Gastrocnemius medialis (tissue), 4 donors: ENCODE results near the gene CCDC92. TPM values are rescaled to one million over a fixed set of nuclear protein-coding genes. Genes with fewer than 3 reads are reported as not detected.

Experiments used
- ATAC-seq, 2 donors: fragments of 150-250 bp; one replicate each; pipeline ENCODE4 v1.9.1; 2016
- DNase-seq, 2 donors: peaks; one replicate each; pipeline ENCODE4 v3.0.0-alpha.2; 2019
- H3K27ac ChIP-seq, 4 donors: fragments of 200-600 bp; sonication (generic); 1 replicate in 1 of 4; 2 replicates in 3 of 4; pipeline ENCODE4 v1.5.1; 2016 to 2018; ENCODE audit warnings: mild to moderate bottlenecking in 2 of 4, moderate library complexity in 1 of 4
- H3K27me3 ChIP-seq, 3 donors: fragments of 200-600 bp; sonication (generic) in 2 of 3; 1 replicate in 1 of 3; 2 replicates in 2 of 3; pipeline versions ENCODE4 v1.5.1 to v1.6.0; 2016 to 2019; ENCODE audit warnings: mild to moderate bottlenecking in 1 of 3, moderate library complexity in 1 of 3
- H3K36me3 ChIP-seq, 2 donors: fragments of 200-600 bp; sonication (generic) in 1 of 2; one replicate each; pipeline ENCODE4 v1.5.1; 2017 to 2018
- H3K4me1 ChIP-seq, 2 donors: fragments of 200-600 bp; sonication (generic) in 1 of 2; one replicate each; pipeline ENCODE4 v1.5.1; 2016 to 2017; ENCODE audit warnings: mild to moderate bottlenecking in 2 of 2
- H3K4me3 ChIP-seq, 4 donors: fragments of 200-600 bp; sonication (generic) in 3 of 4; 1 replicate in 1 of 4; 2 replicates in 3 of 4; pipeline ENCODE4 v1.5.1; 2016 to 2019; ENCODE audit warnings: mild to moderate bottlenecking in 2 of 4
- H3K9me3 ChIP-seq, 3 donors: fragments of 200-600 bp; sonication (generic) in 2 of 3; 1 replicate in 1 of 3; 2 replicates in 2 of 3; pipeline ENCODE4 v1.5.1; 2016 to 2019
- POLR2A ChIP-seq, 2 donors: fragments of 450-650 bp; IDR thresholded peaks; one replicate each; pipeline ENCODE4 v1.6.1; 2017; ENCODE audit warnings: antibody characterized with exemption in 2 of 2, mild to moderate bottlenecking in 2 of 2, moderate library complexity in 2 of 2
- in situ Hi-C, 4 donors: fragments of 200-750 bp; cut with MboI; loops; one replicate each; pipeline versions ENCODE4 v1.15.0 to v1.8.0; 2017; ENCODE audit warnings: low sequenced_read_pairs in 4 of 4
- intact Hi-C: fragments of 100-400 bp; cut with DNase I; formaldehyde crosslinking; loops from one replicate; pipeline ENCODE4 v1.15.1; 2023; ENCODE audit warnings: low total_unique reads
- total RNA-seq, 4 donors: library from RNA; depleted of rRNA; stranded (reverse); fragments of >200 nt; gene quantifications; one replicate each; pipeline versions ENCODE4 v1.1.0 to v1.2.3, GENCODE V29; 2016
- TF ChIP-seq, protein P1 (sequence below), 5 experiments: fragments of 450-650 bp in 3 of 5; fragments of 200-600 bp in 2 of 5; sonication (generic) in 2 of 5; IDR thresholded peaks in 4 of 5; conservative IDR thresholded peaks in 1 of 5; 1 replicate in 4 of 5; 2 replicates in 1 of 5; pipeline ENCODE4 v1.5.1; 2016 to 2019; ENCODE audit warnings: antibody characterized with exemption in 5 of 5, mild to moderate bottlenecking in 3 of 5, moderate library complexity in 3 of 5

CCDC92 gene
- total RNA-seq, 4 donors from 2014 or later = 21.1 to 29.1 (median 23.7) TPM

GRCh38 chr12:124013073-124013472, 40.4 kb upstream of the CCDC92 start:
- H3K36me3 ChIP-seq = peaks cover 0 to 31% of the 10 kb centered on the region in 2 donors
- DNase-seq (no peak), ATAC-seq (no peak)
- intact Hi-C loops (no loop called here), in situ Hi-C loops (no loop called here)
- H3K27ac ChIP-seq = no peak overlapping the region
- TF ChIP-seq, protein P1, sequence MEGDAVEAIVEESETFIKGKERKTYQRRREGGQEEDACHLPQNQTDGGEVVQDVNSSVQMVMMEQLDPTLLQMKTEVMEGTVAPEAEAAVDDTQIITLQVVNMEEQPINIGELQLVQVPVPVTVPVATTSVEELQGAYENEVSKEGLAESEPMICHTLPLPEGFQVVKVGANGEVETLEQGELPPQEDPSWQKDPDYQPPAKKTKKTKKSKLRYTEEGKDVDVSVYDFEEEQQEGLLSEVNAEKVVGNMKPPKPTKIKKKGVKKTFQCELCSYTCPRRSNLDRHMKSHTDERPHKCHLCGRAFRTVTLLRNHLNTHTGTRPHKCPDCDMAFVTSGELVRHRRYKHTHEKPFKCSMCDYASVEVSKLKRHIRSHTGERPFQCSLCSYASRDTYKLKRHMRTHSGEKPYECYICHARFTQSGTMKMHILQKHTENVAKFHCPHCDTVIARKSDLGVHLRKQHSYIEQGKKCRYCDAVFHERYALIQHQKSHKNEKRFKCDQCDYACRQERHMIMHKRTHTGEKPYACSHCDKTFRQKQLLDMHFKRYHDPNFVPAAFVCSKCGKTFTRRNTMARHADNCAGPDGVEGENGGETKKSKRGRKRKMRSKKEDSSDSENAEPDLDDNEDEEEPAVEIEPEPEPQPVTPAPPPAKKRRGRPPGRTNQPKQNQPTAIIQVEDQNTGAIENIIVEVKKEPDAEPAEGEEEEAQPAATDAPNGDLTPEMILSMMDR (IDR thresholded peaks at IDR 0.05 in 4 of 5, conservative IDR thresholded peaks at IDR 0.05 in 1 of 5) = no peak
- TF ChIP-seq POLR2A (IDR thresholded peaks at IDR 0.05) = no peak
- H3K4me3 ChIP-seq = no peak overlapping the region
- peaks cover 11 to 18% of the 10 kb centered on the region in 2 donors for H3K4me1 ChIP-seq
- H3K27me3 ChIP-seq = no peaks in the 10 kb centered on the region
- no peaks in the 10 kb centered on the region for H3K9me3 ChIP-seq

GRCh38 chr12:124011435-124012115, 38.9 kb upstream of the CCDC92 start:
- no peaks in the 10 kb centered on the region for H3K27me3 ChIP-seq
- DNase-seq (no peak), ATAC-seq (no peak)
- no peaks in the 10 kb centered on the region for H3K9me3 ChIP-seq
- no peak overlapping the region for H3K4me3 ChIP-seq
- H3K4me1 ChIP-seq = peaks cover 25 to 33% of the 10 kb centered on the region in 2 donors
- in situ Hi-C loops (no loop called here), intact Hi-C loops (no loop called here)
- peaks cover 0 to 31% of the 10 kb centered on the region in 2 donors for H3K36me3 ChIP-seq
- no peak overlapping the region for H3K27ac ChIP-seq
- TF ChIP-seq POLR2A (IDR thresholded peaks at IDR 0.05) = no peak
- TF ChIP-seq, protein P1 (IDR thresholded peaks at IDR 0.05 in 4 of 5, conservative IDR thresholded peaks at IDR 0.05 in 1 of 5) = no peak

GRCh38 chr12:124010687-124011086, 38.1 kb upstream of the CCDC92 start:
- Histone ChIP-seq H3K4me1 (peaks cover 34 to 41% of the 10 kb centered on the region in 2 donors), H3K4me3 (no peak overlapping the region), H3K27me3 (no peaks in the 10 kb centered on the region), H3K27ac (no peak overlapping the region), H3K36me3 (peaks cover 0 to 31% of the 10 kb centered on the region in 2 donors), H3K9me3 (no peaks in the 10 kb centered on the region)
- DNase-seq = no peak
- no peak for TF ChIP-seq POLR2A (IDR thresholded peaks at IDR 0.05)
- TF ChIP-seq, protein P1 (IDR thresholded peaks at IDR 0.05 in 4 of 5, conservative IDR thresholded peaks at IDR 0.05 in 1 of 5) = no peak
- in situ Hi-C loops (no loop called here), intact Hi-C loops (no loop called here)
- no peak for ATAC-seq

- no peak for TF ChIP-seq POLR2A (IDR thresholded peaks at IDR 0.05)
- TF ChIP-seq, protein P1 (IDR thresholded peaks at IDR 0.05 in 4 of 5, conservative IDR thresholded peaks at IDR 0.05 in 1 of 5) = no peak
- no peak for DNase-seq
- H3K27ac ChIP-seq = no peak overlapping the region
- H3K9me3 ChIP-seq = no peaks in the 10 kb centered on the region
- ATAC-seq = no peak
- intact Hi-C loops = no loop called here
- no peak overlapping the region for H3K4me3 ChIP-seq
- in situ Hi-C loops = no loop called here
- H3K27me3 ChIP-seq = no peaks in the 10 kb centered on the region
- H3K36me3 ChIP-seq = peaks cover 0 to 31% of the 10 kb centered on the region in 2 donors
- H3K4me1 ChIP-seq = peaks cover 43 to 50% of the 10 kb centered on the region in 2 donors
Measured at GRCh38 chr12:124009781-124010180, 37.1 kb upstream of the CCDC92 start.
